ENCODE measurements around the gene VEGFA.

The VEGFA gene

GRCh38 chr6:43735642-43736199 is 34.3 kb upstream of the VEGFA start:
- no peak for TF ChIP-seq CTCF (conservative IDR thresholded peaks at IDR 0.05)
- no peak overlapping the region for H3K27ac ChIP-seq

GRCh38 chr6:43736211-43736786 is 33.7 kb upstream of the VEGFA start:
- TF ChIP-seq CTCF (conservative IDR thresholded peaks at IDR 0.05) = no peak
- H3K27ac ChIP-seq = no peak overlapping the region

GRCh38 chr6:43736844-43737243 is 33.2 kb upstream of the VEGFA start:
- no peak for TF ChIP-seq CTCF (conservative IDR thresholded peaks at IDR 0.05)
- H3K27ac ChIP-seq = no peak overlapping the region

- no peak overlapping the region for H3K27ac ChIP-seq
- TF ChIP-seq CTCF (conservative IDR thresholded peaks at IDR 0.05) = no peak
These were observed 32.5 kb upstream of the VEGFA start for GRCh38 chr6:43737272-43738081.

- no peak for TF ChIP-seq CTCF (conservative IDR thresholded peaks at IDR 0.05)
- H3K27ac ChIP-seq = no peak overlapping the region
These were observed 31.7 kb upstream of the VEGFA start for GRCh38 chr6:43738267-43738676.

GRCh38 chr6:43738877-43739641 is 31.0 kb upstream of the VEGFA start:
- no peak overlapping the region for H3K27ac ChIP-seq
- TF ChIP-seq CTCF (conservative IDR thresholded peaks at IDR 0.05) = no peak

GRCh38 chr6:43739642-43740091 is 30.3 kb upstream of the VEGFA start:
- TF ChIP-seq CTCF (conservative IDR thresholded peaks at IDR 0.05) = no peak
- H3K27ac ChIP-seq = no peak overlapping the region
